Measurements from ENCODE around the gene CCDC200. TPM values are rescaled to one million over a fixed set of nuclear protein-coding genes. Genes with fewer than 3 reads are reported as not detected.

The CCDC200 gene
- total and polyA plus RNA-seq, 2 of the 13 experiments (the other 11 are each of a cell fraction or from before 2014, with no cell fraction given) = not detected

- TF ChIP-seq ATF3 (CRISPR knock-in tag; IDR thresholded peaks at IDR 0.05) (peak; percentile 52; the same call in 1 of the 2 replicates), MTERF4 (CRISPR knock-in tag; IDR thresholded peaks at IDR 0.05) (no peak), PHF21A (CRISPR knock-in tag; IDR thresholded peaks at IDR 0.05) (no peak), CTCF (CRISPR knock-in tag; IDR thresholded peaks at IDR 0.05) (peak; percentile 26), ZNF703 (CRISPR knock-in tag; IDR thresholded peaks at IDR 0.05; ENCODE audit: borderline replicate concordance) (no peak), CEBPG (CRISPR knock-in tag; IDR thresholded peaks at IDR 0.05) (peak; percentile 42; the same call in 1 of the 2 replicates), SKI (IDR thresholded peaks at IDR 0.05; ENCODE audit: partially characterized antibody) (no peak)
Measured at GRCh38 chr17:43200127-43200526, 28.3 kb downstream of the CCDC200 start (continued).

GRCh38 chr17:43199633-43200032 lies 28.8 kb downstream of the CCDC200 start:
- intact Hi-C loops (cut with micrococcal nuclease; ENCODE audit: unreplicated experiment) (no loop called here), in situ Hi-C loops (cut with HindIII; ENCODE audit: extremely low pct_ligation_motif_present, low pct_unique_long_range_greater_than_20kb) (no loop called here)
- ChIA-PET CTCF (ENCODE audit: low intra/inter-chr PET ratio, low total read pairs) (no interaction called here), POLR2A (interaction anchor here (0.9 to 7.4 kb wide), 5 partner anchors 13 to 116 kb away, joined by 4 to 44 read pairs (median 8); partner anchors contain the start of genes NBR1 and TMEM106A)
- H3K4me3 ChIP-seq (replicated peaks in 1 of 3; ENCODE audit: insufficient read depth in 1 of 3, low read depth in 2 of 3, low read length in 3 of 3) = no peak overlapping the region
- no TSS peak for BruUV-seq (replicated peaks)
- H3K4me2 ChIP-seq (ENCODE audit: low read depth, low read length) = no peak overlapping the region
- H3K79me2 ChIP-seq (ENCODE audit: insufficient read depth, low read length) = no peaks in the 10 kb centered on the region
- no peaks in the 10 kb centered on the region for H3K27me3 ChIP-seq (ENCODE audit: control insufficient read depth in 1 of 2, insufficient read depth in 2 of 2, low read length in 2 of 2)
- no peak overlapping the region for H2AFZ ChIP-seq (ENCODE audit: low read length)
- peaks cover 45 to 81% of the 10 kb centered on the region in 2 experiments for H3K36me3 ChIP-seq (replicated peaks in 1 of 2; ENCODE audit: control insufficient read depth in 1 of 2, insufficient read depth in 2 of 2, low read length in 2 of 2)
- no peak overlapping the region for H3K9ac ChIP-seq (ENCODE audit: insufficient read depth, low read depth, low read length)
- DNase-seq (ENCODE audit: low spot score) (no peak), ATAC-seq (no peak), FAIRE-seq (no peak)
- H3K27ac ChIP-seq (ENCODE audit: extremely low read length, insufficient read depth, low read length) = no peak overlapping the region
- peaks cover 14% of the 10 kb centered on the region; the same call in 1 of the 2 replicates for H3K4me1 ChIP-seq (ENCODE audit: insufficient read depth, low read length)
- H4K20me1 ChIP-seq (ENCODE audit: insufficient read depth, low read length) = no peaks in the 10 kb centered on the region
- no peaks in the 10 kb centered on the region for H3K9me3 ChIP-seq (ENCODE audit: low read length)
- WGBS (ENCODE audit: low lambda C conversion rate) = 96% methylated on average over 2 of the region's 2 CpGs
- TF ChIP-seq AKAP8 (CRISPR knock-in tag; IDR thresholded peaks at IDR 0.05) = no peak
- no peak for TF ChIP-seq ZNF251 (CRISPR knock-in tag; IDR thresholded peaks at IDR 0.05)
- TF ChIP-seq ZNF367 (CRISPR knock-in tag; IDR thresholded peaks at IDR 0.05; ENCODE audit: borderline replicate concordance) = no peak
- TF ChIP-seq ZBTB4 (CRISPR knock-in tag; IDR thresholded peaks at IDR 0.05; ENCODE audit: borderline replicate concordance) = no peak
- TF ChIP-seq ARNT2 (CRISPR knock-in tag; IDR thresholded peaks at IDR 0.05; ENCODE audit: low read depth) = no peak
- no peak for TF ChIP-seq ZNF510 (CRISPR knock-in tag; IDR thresholded peaks at IDR 0.05; ENCODE audit: low read depth)
- TF ChIP-seq HIVEP1 (CRISPR knock-in tag; IDR thresholded peaks at IDR 0.05) = no peak
- no peak for TF ChIP-seq PTBP1 (IDR thresholded peaks at IDR 0.05; ENCODE audit: low read depth, low read length, poor library complexity, severe bottlenecking)
- no peak for TF ChIP-seq ZFAT (CRISPR knock-in tag; conservative IDR thresholded peaks at IDR 0.05)
- TF ChIP-seq ETV6 (CRISPR knock-in tag; conservative IDR thresholded peaks at IDR 0.05) = no peak
- no peak for TF ChIP-seq BORCS8-MEF2B (CRISPR knock-in tag; IDR thresholded peaks at IDR 0.05)
- no peak for TF ChIP-seq ZNF841 (CRISPR knock-in tag; IDR thresholded peaks at IDR 0.05; ENCODE audit: borderline replicate concordance)

Data from HepG2 (cell line).